Common myeloid progenitor, CD34-positive (primary cell): Measurements from ENCODE around the gene REV3L. TPM values are rescaled to one million over a fixed set of nuclear protein-coding genes. Genes with fewer than 3 reads are reported as not detected.

Experiments used
- CTCF ChIA-PET: fragments of 350-600 bp; sonication (Branson Sonifier 250); formaldehyde crosslinking; loops from one replicate; lab custom pipeline; 2021; ENCODE audit warnings: antibody characterized with exemption; lab: Charles Lee
- POLR2A ChIA-PET: fragments of 350-600 bp; sonication (Branson Sonifier 250); formaldehyde crosslinking; loops from one replicate; lab custom pipeline; 2021; ENCODE audit warnings: antibody characterized with exemption; lab: Charles Lee
- DNase-seq, 3 donors: peaks; one replicate each; pipeline versions ENCODE4 v3.0.0 to v3.0.0-alpha.2; 2013
- H3K27ac ChIP-seq, 2 experiments: 1 replicate in 1 of 2; 2 replicates in 1 of 2; pipeline ENCODE4 v1.7.0; 2013; ENCODE audit warnings: inconsistent platforms in 2 of 2, low read length in 2 of 2, mild to moderate bottlenecking in 2 of 2, low read depth in 1 of 2, moderate library complexity in 1 of 2; ENCODE audit not compliant: severe bottlenecking in 2 of 2, insufficient read depth in 1 of 2, poor library complexity in 1 of 2
- H3K27me3 ChIP-seq, 5 experiments: replicated peaks in 2 of 5; 1 replicate in 3 of 5; 2 replicates in 2 of 5; pipeline versions ENCODE4 v1.6.1 to v1.7.0; 2013; ENCODE audit warnings: low read length in 4 of 5, mild to moderate bottlenecking in 2 of 5, moderate library complexity in 2 of 5, inconsistent platforms in 1 of 5; ENCODE audit not compliant: insufficient read depth in 5 of 5, control insufficient read depth in 4 of 5
- H3K36me3 ChIP-seq, 4 experiments: 1 replicate in 2 of 4; 2 replicates in 2 of 4; pipeline versions ENCODE4 v1.6.1 to v1.7.0; 2013; ENCODE audit warnings: low read length in 3 of 4, control low read depth in 1 of 4, mild to moderate bottlenecking in 1 of 4; ENCODE audit not compliant: control insufficient read depth in 4 of 4, insufficient read depth in 4 of 4
- H3K4me1 ChIP-seq, 4 experiments: 1 replicate in 3 of 4; 2 replicates in 1 of 4; pipeline versions ENCODE4 v1.6.1 to v1.7.1; 2013; ENCODE audit warnings: low read length in 3 of 4, mild to moderate bottlenecking in 3 of 4, control low read depth in 1 of 4, inconsistent platforms in 1 of 4, moderate library complexity in 1 of 4; ENCODE audit not compliant: control insufficient read depth in 4 of 4, insufficient read depth in 4 of 4; ENCODE audit errors: control extremely low read depth in 1 of 4
- H3K4me3 ChIP-seq, 7 experiments: 1 replicate in 4 of 7; 2 replicates in 3 of 7; pipeline versions ENCODE4 v1.5.1 to v1.7.0; 2013; ENCODE audit warnings: mild to moderate bottlenecking in 7 of 7, low read length in 6 of 7, moderate library complexity in 6 of 7, inconsistent platforms in 2 of 7, low read depth in 2 of 7, control low read depth in 1 of 7; ENCODE audit not compliant: insufficient read depth in 4 of 7, control insufficient read depth in 1 of 7; ENCODE audit errors: extremely low read depth in 1 of 7
- H3K9me3 ChIP-seq, 5 experiments: 1 replicate in 4 of 5; 2 replicates in 1 of 5; pipeline versions ENCODE4 v1.6.1 to v1.7.1; 2013; ENCODE audit warnings: low read length in 4 of 5, mild to moderate bottlenecking in 2 of 5, inconsistent platforms in 1 of 5, low read depth in 1 of 5, moderate library complexity in 1 of 5; ENCODE audit not compliant: control insufficient read depth in 4 of 5, insufficient read depth in 2 of 5; ENCODE audit errors: control extremely low read depth in 1 of 5
- whole genome bisulfite sequencing: methylation state at CpG from one replicate; pipeline ENCODE4 v1.1.5; 2013; ENCODE audit not compliant: insufficient coverage; 5-methylcytosine and 5-hydroxymethylcytosine counted together
- polyA plus RNA-seq: library from polyadenylated mRNA; unstranded; fragments of 120-200 nt; gene quantifications from one replicate; pipeline ENCODE4 v1.2.1, GENCODE V29; 2013

The REV3L gene
- 20.1 TPM for polyA plus RNA-seq

- Histone ChIP-seq H3K4me1 (peaks cover 22 to 50% (median 36%) of the 10 kb centered on the region in 4 experiments), H3K27ac (peak within 1 kb of the TSS; percentile 90 to 96), H3K27me3 (no peaks in the 10 kb centered on the region), H3K9me3 (peaks cover 0 to 5% (median 0%) of the 10 kb centered on the region in 5 experiments), H3K4me3 (peak within 1 kb of the TSS; percentile 71 to 96 (median 92)), H3K36me3 (peaks cover 0 to 12% (median 2%) of the 10 kb centered on the region in 4 experiments)
- WGBS = under 1% methylated on average over 57 of the region's 84 CpGs
- DNase-seq = peak; percentile 91 to 97 (median 96)
- CTCF ChIA-PET = interaction anchor here (0.8 to 2.5 kb wide), 3 partner anchors 45 to 123 kb away, joined by 4 to 5 read pairs (median 4); partner anchors contain the start of gene TRAF3IP2
- POLR2A ChIA-PET = interaction anchor here (0.6 to 1.5 kb wide), 4 partner anchors 72 to 253 kb away, joined by 3 to 5 read pairs (median 4); partner anchors contain the start of gene TRAF3IP2
Measured at GRCh38 chr6:111482959-111483735, at the start of gene REV3L. REV3L (minus strand) TSS chr6:111483218; CDS start chr6:111482888, 330 bp downstream.

- peaks cover 2 to 25% (median 12%) of the 10 kb centered on the region in 4 experiments for H3K4me1 ChIP-seq
- no peak for DNase-seq
- no peaks in the 10 kb centered on the region for H3K9me3 ChIP-seq
- H3K4me3 ChIP-seq = no peak overlapping the region
- H3K36me3 ChIP-seq = peaks cover 0 to 2% (median 0%) of the 10 kb centered on the region in 4 experiments
- WGBS = 100% methylated on average over 5 of the region's 5 CpGs
- CTCF ChIA-PET = interaction anchor here (0.5 to 1.1 kb wide), 4 partner anchors 22 to 140 kb away, joined by 3 to 4 read pairs (median 3); no protein-coding TSS in a partner anchor
- no peak overlapping the region for H3K27ac ChIP-seq
- POLR2A ChIA-PET = no interaction called here
- no peaks in the 10 kb centered on the region for H3K27me3 ChIP-seq
Measured at GRCh38 chr6:111531185-111531584, 48.2 kb upstream of the REV3L start.

GRCh38 chr6:111530667-111531066 is 47.6 kb upstream of the REV3L start:
- no peaks in the 10 kb centered on the region for H3K9me3 ChIP-seq
- H3K27me3 ChIP-seq = no peaks in the 10 kb centered on the region
- 98% methylated on average over 6 of the region's 8 CpGs for WGBS
- peaks cover 2 to 22% (median 10%) of the 10 kb centered on the region in 4 experiments for H3K4me1 ChIP-seq
- ChIA-PET POLR2A (no interaction called here), CTCF (interaction anchor here (0.7 to 1.1 kb wide), 3 partner anchors 22 to 72 kb away, joined by 3 read pairs; no protein-coding TSS in a partner anchor)
- no peak overlapping the region for H3K4me3 ChIP-seq
- peaks cover 0 to 2% (median 0%) of the 10 kb centered on the region in 4 experiments for H3K36me3 ChIP-seq
- H3K27ac ChIP-seq = no peak overlapping the region
- no peak for DNase-seq

GRCh38 chr6:111530218-111530617 is 47.2 kb upstream of the REV3L start:
- H3K27me3 ChIP-seq = no peaks in the 10 kb centered on the region
- H3K36me3 ChIP-seq = peaks cover 0 to 2% (median 0%) of the 10 kb centered on the region in 4 experiments
- no peak overlapping the region for H3K27ac ChIP-seq
- no peak for DNase-seq
- H3K4me1 ChIP-seq = peaks cover 2 to 17% (median 10%) of the 10 kb centered on the region in 4 experiments
- no peaks in the 10 kb centered on the region for H3K9me3 ChIP-seq
- no peak overlapping the region for H3K4me3 ChIP-seq
- ChIA-PET POLR2A (no interaction called here), CTCF (interaction anchor here (1.0 kb wide), 1 partner anchor 72 kb away, joined by 3 read pairs; no protein-coding TSS in a partner anchor)
- WGBS = no CpG with 5 or more reads among the region's 2 CpGs

- Histone ChIP-seq H3K9me3 (no peaks in the 10 kb centered on the region), H3K4me3 (no peak overlapping the region), H3K27me3 (no peaks in the 10 kb centered on the region), H3K27ac (no peak overlapping the region), H3K36me3 (peaks cover 0 to 2% (median 0%) of the 10 kb centered on the region in 4 experiments), H3K4me1 (peaks cover 0 to 15% (median 6%) of the 10 kb centered on the region in 4 experiments)
- ChIA-PET POLR2A (no interaction called here), CTCF (interaction anchor here (1.3 kb wide), 1 partner anchor 43 kb away, joined by 4 read pairs; no protein-coding TSS in a partner anchor)
- DNase-seq = no peak
Measured at GRCh38 chr6:111527367-111527766, 44.3 kb upstream of the REV3L start.

GRCh38 chr6:111524735-111525134 is 41.7 kb upstream of the REV3L start:
- ChIA-PET CTCF (interaction anchor here (0.8 kb wide), 1 partner anchor 11 kb away, joined by 3 read pairs; no protein-coding TSS in a partner anchor), POLR2A (no interaction called here)
- H3K4me1 ChIP-seq = peaks cover 0 to 24% (median 6%) of the 10 kb centered on the region in 4 experiments
- no peaks in the 10 kb centered on the region for H3K27me3 ChIP-seq
- no peak for DNase-seq
- H3K27ac ChIP-seq = no peak overlapping the region
- H3K36me3 ChIP-seq = peaks cover 0 to 2% (median 1%) of the 10 kb centered on the region in 4 experiments
- peaks cover 0 to 1% (median 0%) of the 10 kb centered on the region in 5 experiments for H3K9me3 ChIP-seq
- no peak overlapping the region for H3K4me3 ChIP-seq
